Measurements from ENCODE around the gene ELP4. TPM values are rescaled to one million over a fixed set of nuclear protein-coding genes. Genes with fewer than 3 reads are reported as not detected.
"Not testable (repeated sequence)": the region's sequence is repeated elsewhere in the genome, so short reads cannot be mapped to it uniquely, and the experiment has no call there.

The ELP4 gene
- total RNA-seq, 1 donor from 2014 or later = 147 TPM

- peaks cover 7% of the 10 kb centered on the region for H3K79me2 ChIP-seq (ENCODE audit: low read depth)
- peaks cover 3% of the 10 kb centered on the region for H3F3A ChIP-seq (ENCODE audit: low read depth)
- Mint-ChIP-seq H3K27ac (no peak overlapping the region), H3K4me1 (no peaks in the 10 kb centered on the region), H3K4me3 (no peak overlapping the region), H3K36me3 (peaks cover 10% of the 10 kb centered on the region), H3K9me3 (peaks cover 16% of the 10 kb centered on the region), H3K27me3 (ENCODE audit: insufficient read depth, low read depth) (no peaks in the 10 kb centered on the region)
- no peak overlapping the region for H2AFZ ChIP-seq (replicated peaks)
- H3K27ac ChIP-seq = no peak overlapping the region
- no peaks in the 10 kb centered on the region for H3K36me3 ChIP-seq
- H3K4me1 ChIP-seq = no peaks in the 10 kb centered on the region
- no peak overlapping the region for H3K9ac ChIP-seq
- H3K4me3 ChIP-seq = no peak overlapping the region
- peaks cover 6% of the 10 kb centered on the region for H3K9me3 ChIP-seq (ENCODE audit: low read depth)
- TF ChIP-seq EZH2 (IDR thresholded peaks at IDR 0.05) (no peak), CTCF (IDR thresholded peaks at IDR 0.05) (no peak), EZH2phosphoT487 (IDR thresholded peaks at IDR 0.05) (no peak)
- H4K20me1 ChIP-seq (ENCODE audit: low read depth) = no peaks in the 10 kb centered on the region
- DNase-seq (ENCODE audit: low spot score) = no peak
- H3K4me2 ChIP-seq = no peak overlapping the region
- H3K27me3 ChIP-seq = no peaks in the 10 kb centered on the region
Measured at GRCh38 chr11:31690516-31690915, 180.9 kb downstream of the ELP4 start.

GRCh38 chr11:31692466-31692865 lies 182.9 kb downstream of the ELP4 start:
- Histone ChIP-seq H3K9me3 (ENCODE audit: low read depth) (peaks cover 6% of the 10 kb centered on the region), H2AFZ (replicated peaks) (no peak overlapping the region), H3K27ac (peak overlapping the region; percentile 70), H3K27me3 (no peaks in the 10 kb centered on the region), H3K4me1 (no peaks in the 10 kb centered on the region), H3K4me2 (no peak overlapping the region), H3F3A (ENCODE audit: low read depth) (peaks cover 3% of the 10 kb centered on the region), H3K79me2 (ENCODE audit: low read depth) (peaks cover 7% of the 10 kb centered on the region), H4K20me1 (ENCODE audit: low read depth) (no peaks in the 10 kb centered on the region), H3K36me3 (no peaks in the 10 kb centered on the region), H3K4me3 (no peak overlapping the region), H3K9ac (no peak overlapping the region)
- Mint-ChIP-seq H3K4me1 (no peaks in the 10 kb centered on the region), H3K27me3 (ENCODE audit: insufficient read depth, low read depth) (no peaks in the 10 kb centered on the region), H3K9me3 (peaks cover 23% of the 10 kb centered on the region), H3K4me3 (no peak overlapping the region), H3K27ac (no peak overlapping the region), H3K36me3 (peaks cover 18% of the 10 kb centered on the region)
- no peak for DNase-seq (ENCODE audit: low spot score)
- TF ChIP-seq CTCF (IDR thresholded peaks at IDR 0.05) = no peak

- H3F3A ChIP-seq (ENCODE audit: low read depth); H3K9me3 ChIP-seq (ENCODE audit: low read depth); H3K4me3 Mint-ChIP-seq; H3K79me2 ChIP-seq (ENCODE audit: low read depth); H3K4me1 ChIP-seq; H3K4me2 ChIP-seq; H3K27me3 ChIP-seq; H3K36me3 ChIP-seq; H3K27ac Mint-ChIP-seq; H3K4me1 Mint-ChIP-seq; H3K9ac ChIP-seq; H3K27ac ChIP-seq; H3K27me3 Mint-ChIP-seq (ENCODE audit: insufficient read depth, low read depth); H3K4me3 ChIP-seq; H2AFZ ChIP-seq (replicated peaks); DNase-seq (ENCODE audit: low spot score); H4K20me1 ChIP-seq (ENCODE audit: low read depth): not testable (repeated sequence)
- H3K9me3 Mint-ChIP-seq = peaks cover 23% of the 10 kb centered on the region
- H3K36me3 Mint-ChIP-seq = peaks cover 18% of the 10 kb centered on the region
Measured at GRCh38 chr11:31697049-31697448, 187.5 kb downstream of the ELP4 start.

- Mint-ChIP-seq H3K9me3 (peaks cover 16% of the 10 kb centered on the region), H3K27me3 (ENCODE audit: insufficient read depth, low read depth) (no peaks in the 10 kb centered on the region), H3K36me3 (peaks cover 13% of the 10 kb centered on the region), H3K4me1 (peaks cover 2% of the 10 kb centered on the region), H3K4me3 (no peak overlapping the region), H3K27ac (no peak overlapping the region)
- H3K36me3 ChIP-seq = peaks cover 6% of the 10 kb centered on the region
- H3K27me3 ChIP-seq = no peaks in the 10 kb centered on the region
- H3K9ac ChIP-seq = no peak overlapping the region
- DNase-seq (ENCODE audit: low spot score) = no peak
- H3K4me1 ChIP-seq = no peaks in the 10 kb centered on the region
- H3F3A ChIP-seq (ENCODE audit: low read depth) = no peaks in the 10 kb centered on the region
- no peak overlapping the region for H2AFZ ChIP-seq (replicated peaks)
- H3K79me2 ChIP-seq (ENCODE audit: low read depth) = peaks cover 4% of the 10 kb centered on the region
- H4K20me1 ChIP-seq (ENCODE audit: low read depth) = no peaks in the 10 kb centered on the region
- no peak overlapping the region for H3K4me2 ChIP-seq
- no peak overlapping the region for H3K27ac ChIP-seq
- no peak overlapping the region for H3K4me3 ChIP-seq
- no peaks in the 10 kb centered on the region for H3K9me3 ChIP-seq (ENCODE audit: low read depth)
- TF ChIP-seq EZH2phosphoT487 (IDR thresholded peaks at IDR 0.05) = no peak
- TF ChIP-seq CTCF (IDR thresholded peaks at IDR 0.05) = no peak
- no peak for TF ChIP-seq EZH2 (IDR thresholded peaks at IDR 0.05)
Measured at GRCh38 chr11:31699066-31699465, 189.5 kb downstream of the ELP4 start.

Data from neural progenitor cell (in vitro differentiated cells).